Esophagus muscularis mucosa (tissue), 4 donors: Measurements from ENCODE around the gene ABHD8. TPM values are rescaled to one million over a fixed set of nuclear protein-coding genes. Genes with fewer than 3 reads are reported as not detected.

Experiments used
- DNase-seq: peaks from one replicate; pipeline ENCODE4 v3.0.0-alpha.2; 2017; ENCODE audit errors: extremely low spot score
- H3K27ac ChIP-seq, 4 donors: fragments of 200-600 bp; sonication (generic); replicated peaks in 1 of 4; 1 replicate in 3 of 4; 2 replicates in 1 of 4; pipeline ENCODE4 v1.5.1; 2016 to 2019; ENCODE audit warnings: mild to moderate bottlenecking in 1 of 4
- H3K27me3 ChIP-seq, 4 donors: fragments of 200-600 bp; sonication (generic); one replicate each; pipeline versions ENCODE4 v1.5.1 to v1.6.0; 2016 to 2019
- H3K36me3 ChIP-seq, 4 donors: fragments of 200-600 bp; sonication (generic); one replicate each; pipeline ENCODE4 v1.5.1; 2016 to 2019
- H3K4me1 ChIP-seq, 4 donors: fragments of 200-600 bp; sonication (generic); one replicate each; pipeline ENCODE4 v1.5.1; 2016 to 2019
- H3K4me3 ChIP-seq, 4 donors: fragments of 200-600 bp; sonication (generic); 1 replicate in 2 of 4; 2 replicates in 2 of 4; pipeline ENCODE4 v1.5.1; 2016 to 2019; ENCODE audit warnings: mild to moderate bottlenecking in 4 of 4, moderate library complexity in 1 of 4
- H3K9me3 ChIP-seq, 4 donors: fragments of 200-600 bp; sonication (generic); 1 replicate in 3 of 4; 2 replicates in 1 of 4; pipeline ENCODE4 v1.5.1; 2016 to 2019
- EP300 ChIP-seq: sonication (generic); formaldehyde crosslinking; IDR thresholded peaks from one replicate; pipeline ENCODE4 v1.6.1; 2017; ENCODE audit warnings: antibody characterized with exemption
- POLR2A ChIP-seq: fragments of 450-650 bp; IDR thresholded peaks from one replicate; pipeline ENCODE4 v1.6.1; 2017; ENCODE audit warnings: antibody characterized with exemption, moderate library complexity, mild to moderate bottlenecking, low read depth
- POLR2AphosphoS5 ChIP-seq, 2 donors: sonication (generic); formaldehyde crosslinking; IDR thresholded peaks; one replicate each; pipeline ENCODE4 v1.6.1; 2017; ENCODE audit warnings: antibody characterized with exemption in 2 of 2
- WGBS: methylation state at CpG from one replicate; pipeline ENCODE4 v1.1.5; 2018; 5-methylcytosine and 5-hydroxymethylcytosine counted together
- intact Hi-C: fragments of 100-400 bp; cut with DNase I; formaldehyde crosslinking; loops from one replicate; pipeline ENCODE4 v1.15.1; 2023
- total RNA-seq, 4 donors: library from RNA; depleted of rRNA; stranded (reverse); fragments of >200 nt; gene quantifications; one replicate each; pipeline versions ENCODE4 v1.1.0 to v1.2.1, GENCODE V29; 2016
- TF ChIP-seq, protein P1 (sequence below), 3 experiments: fragments of 200-600 bp in 2 of 3; fragments of 450-650 bp in 1 of 3; sonication (generic) in 2 of 3; IDR thresholded peaks; one replicate each; pipeline ENCODE4 v1.5.1; 2017 to 2019; ENCODE audit warnings: antibody characterized with exemption in 3 of 3, mild to moderate bottlenecking in 2 of 3, moderate library complexity in 1 of 3

The ABHD8 gene
- total RNA-seq, 4 donors from 2014 or later = 14.7 to 35.4 (median 28.1) TPM

DNA sequence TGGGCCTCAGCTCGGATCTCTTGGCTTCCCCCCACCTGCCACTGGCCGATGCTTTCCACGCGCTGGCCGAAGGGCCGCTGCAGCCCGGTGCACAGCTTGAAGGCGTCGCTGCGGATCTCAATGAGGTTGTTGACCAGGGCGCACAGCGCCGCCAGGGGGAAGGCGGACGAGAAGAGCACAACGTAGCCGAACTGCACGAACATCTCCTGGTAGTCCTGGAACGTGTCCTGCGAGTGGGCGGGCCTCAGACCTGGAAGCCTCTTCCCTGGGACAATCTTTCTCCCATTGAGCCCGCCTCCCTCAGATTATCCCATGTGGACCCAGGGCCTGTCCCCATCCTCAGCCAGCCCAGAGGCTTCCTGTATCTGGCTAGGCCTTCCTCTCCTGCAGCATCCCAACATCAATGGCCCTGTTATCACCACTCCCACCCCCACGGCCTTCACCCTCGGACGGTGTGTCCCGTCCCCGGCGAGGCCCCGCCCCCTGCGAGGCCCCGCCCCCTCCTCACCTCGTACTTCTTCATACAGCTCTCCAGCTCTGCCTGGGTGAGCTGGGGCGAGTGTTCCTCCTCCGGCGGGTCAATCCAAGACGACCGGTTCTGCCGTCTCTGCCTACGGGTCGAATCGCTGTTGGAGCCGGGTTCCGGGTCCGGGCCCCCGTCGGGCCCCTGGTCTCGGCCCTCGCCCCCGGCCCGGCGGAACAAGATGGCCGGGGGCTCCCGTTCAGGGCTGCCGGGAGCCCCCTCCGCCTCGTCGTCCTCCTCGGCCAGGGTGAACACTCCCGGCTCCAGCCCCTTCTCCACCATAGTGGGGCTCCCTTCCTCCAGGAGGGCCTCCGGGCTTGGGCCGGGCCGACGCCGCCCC lies 24.7 kb upstream of the ABHD8 start:
- TF ChIP-seq, protein P1, sequence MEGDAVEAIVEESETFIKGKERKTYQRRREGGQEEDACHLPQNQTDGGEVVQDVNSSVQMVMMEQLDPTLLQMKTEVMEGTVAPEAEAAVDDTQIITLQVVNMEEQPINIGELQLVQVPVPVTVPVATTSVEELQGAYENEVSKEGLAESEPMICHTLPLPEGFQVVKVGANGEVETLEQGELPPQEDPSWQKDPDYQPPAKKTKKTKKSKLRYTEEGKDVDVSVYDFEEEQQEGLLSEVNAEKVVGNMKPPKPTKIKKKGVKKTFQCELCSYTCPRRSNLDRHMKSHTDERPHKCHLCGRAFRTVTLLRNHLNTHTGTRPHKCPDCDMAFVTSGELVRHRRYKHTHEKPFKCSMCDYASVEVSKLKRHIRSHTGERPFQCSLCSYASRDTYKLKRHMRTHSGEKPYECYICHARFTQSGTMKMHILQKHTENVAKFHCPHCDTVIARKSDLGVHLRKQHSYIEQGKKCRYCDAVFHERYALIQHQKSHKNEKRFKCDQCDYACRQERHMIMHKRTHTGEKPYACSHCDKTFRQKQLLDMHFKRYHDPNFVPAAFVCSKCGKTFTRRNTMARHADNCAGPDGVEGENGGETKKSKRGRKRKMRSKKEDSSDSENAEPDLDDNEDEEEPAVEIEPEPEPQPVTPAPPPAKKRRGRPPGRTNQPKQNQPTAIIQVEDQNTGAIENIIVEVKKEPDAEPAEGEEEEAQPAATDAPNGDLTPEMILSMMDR (IDR thresholded peaks at IDR 0.05) = peak; percentile 32 to 49 (median 35)
- TF ChIP-seq POLR2AphosphoS5 (IDR thresholded peaks at IDR 0.05) (peak in 1 of 2 donors; percentile 7), POLR2A (no peak), EP300 (no peak)
- Histone ChIP-seq H3K4me1 (peaks cover 6 to 69% (median 60%) of the 10 kb centered on the region in 4 donors), H3K9me3 (no peaks in the 10 kb centered on the region), H3K27me3 (peaks cover 0 to 41% (median 2%) of the 10 kb centered on the region in 4 donors), H3K36me3 (peaks cover 0 to 35% (median 18%) of the 10 kb centered on the region in 4 donors), H3K27ac (peak overlapping the region; percentile 41 to 61 (median 48)), H3K4me3 (peak overlapping the region; percentile 42 to 53 (median 52))
- intact Hi-C loops = no loop called here
- no peak for DNase-seq
- 25% methylated on average over 35 of the region's 64 CpGs for WGBS

DNA sequence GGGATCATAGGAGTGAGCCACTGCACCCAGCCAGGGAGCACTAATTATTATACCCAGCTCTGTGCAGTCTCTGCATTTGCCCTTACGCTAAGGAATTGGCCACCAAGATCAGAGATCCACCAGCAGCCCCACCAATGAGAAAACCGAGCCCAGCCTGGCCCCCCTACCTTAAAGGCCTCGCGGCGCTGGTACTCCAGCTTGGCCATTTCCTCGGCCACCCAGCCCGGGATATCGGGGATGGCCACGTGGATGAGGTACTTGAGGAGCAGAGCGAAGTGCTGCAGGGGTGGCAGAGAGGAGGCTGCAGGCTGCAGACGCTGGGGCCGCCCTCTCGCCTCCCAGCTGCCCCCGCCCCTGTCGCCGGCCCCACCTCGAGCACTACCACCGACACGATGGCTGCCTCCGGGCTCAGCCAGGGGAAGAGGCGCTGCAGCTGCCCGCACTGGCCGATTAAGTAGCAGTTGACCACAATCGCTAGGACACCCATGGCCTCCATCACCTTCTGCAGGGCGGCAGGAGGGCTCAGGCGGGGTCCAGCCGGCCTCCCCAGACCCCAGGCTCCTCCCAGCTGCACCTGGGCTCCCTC lies 23.9 kb upstream of the ABHD8 start:
- TF ChIP-seq EP300 (no peak), POLR2A (no peak), POLR2AphosphoS5 (IDR thresholded peaks at IDR 0.05) (no peak)
- TF ChIP-seq, protein P1 (IDR thresholded peaks at IDR 0.05) = no peak
- H3K27ac ChIP-seq = no peak overlapping the region
- DNase-seq = no peak
- peaks cover 0 to 38% (median 19%) of the 10 kb centered on the region in 4 donors for H3K36me3 ChIP-seq
- peaks cover 6 to 68% (median 59%) of the 10 kb centered on the region in 4 donors for H3K4me1 ChIP-seq
- intact Hi-C loops = no loop called here
- H3K4me3 ChIP-seq = no peak overlapping the region
- no peaks in the 10 kb centered on the region for H3K9me3 ChIP-seq
- WGBS = 95% methylated on average over 3 of the region's 27 CpGs
- H3K27me3 ChIP-seq = peaks cover 0 to 34% (median 2%) of the 10 kb centered on the region in 4 donors

DNA sequence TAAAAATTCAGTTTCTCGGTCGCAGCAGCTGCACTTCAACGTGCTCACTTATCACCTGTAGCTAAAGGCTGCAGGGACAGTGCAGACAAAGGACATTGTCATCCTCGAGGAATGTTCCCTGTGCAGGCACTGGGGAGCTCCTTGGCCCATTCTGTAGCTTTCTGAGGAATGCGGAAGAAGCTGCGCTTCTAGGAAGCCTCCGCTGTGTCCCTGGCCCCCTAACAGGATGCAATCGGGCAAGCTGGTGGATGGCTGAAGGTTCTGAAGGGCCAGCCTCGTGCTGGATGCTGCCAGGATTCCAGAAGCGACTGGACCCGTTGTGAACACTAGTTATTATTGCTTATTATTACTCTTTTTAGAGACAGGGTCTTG lies 23.4 kb upstream of the ABHD8 start:
- H3K9me3 ChIP-seq = no peaks in the 10 kb centered on the region
- no peak for DNase-seq
- H3K27ac ChIP-seq = peak overlapping the region in 1 of 4 donors; percentile 36
- no peak for TF ChIP-seq EP300
- no peak for TF ChIP-seq POLR2A
- TF ChIP-seq, protein P1 (IDR thresholded peaks at IDR 0.05) = no peak
- no peak for TF ChIP-seq POLR2AphosphoS5 (IDR thresholded peaks at IDR 0.05)
- H3K4me1 ChIP-seq = peaks cover 6 to 68% (median 59%) of the 10 kb centered on the region in 4 donors
- H3K4me3 ChIP-seq = no peak overlapping the region
- peaks cover 0 to 33% (median 2%) of the 10 kb centered on the region in 4 donors for H3K27me3 ChIP-seq
- intact Hi-C loops = no loop called here
- peaks cover 2 to 44% (median 25%) of the 10 kb centered on the region in 4 donors for H3K36me3 ChIP-seq
- 79% methylated on average over 9 of the region's 11 CpGs for WGBS

DNA sequence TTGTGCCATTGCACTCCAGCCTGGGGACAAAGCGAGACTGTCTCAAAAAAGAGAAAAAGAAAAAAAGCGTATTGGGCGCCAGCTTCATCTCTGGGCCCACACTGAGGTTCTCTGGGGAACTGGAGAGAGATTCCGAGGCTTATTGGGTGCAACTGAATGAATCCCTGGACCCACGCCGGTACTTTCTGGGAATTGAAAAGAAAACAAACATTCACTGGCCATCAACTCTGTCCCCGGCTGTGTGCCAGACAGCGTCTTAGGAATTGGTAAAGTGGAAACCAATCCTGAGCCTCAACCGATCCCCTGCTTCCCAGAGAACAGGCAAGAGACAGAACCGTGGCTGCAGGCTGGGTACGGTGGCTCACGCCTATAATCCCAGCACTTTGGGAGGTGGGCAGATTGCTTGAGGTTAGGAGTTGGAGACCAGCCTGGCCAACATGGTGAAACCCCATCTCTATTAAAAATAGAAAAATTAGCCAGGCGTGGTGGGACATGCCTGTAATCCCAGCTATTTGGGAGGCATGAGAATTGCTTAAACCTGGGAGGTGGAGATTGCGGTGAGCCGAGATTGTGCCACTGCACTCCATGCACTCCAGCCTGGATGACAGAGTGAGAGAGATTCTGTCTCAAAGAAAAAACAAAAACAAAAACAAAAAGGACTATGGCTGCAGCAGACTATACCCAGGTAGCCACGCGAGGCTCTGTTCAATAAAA lies 22.8 kb upstream of the ABHD8 start:
- Histone ChIP-seq H3K27me3 (peaks cover 0 to 29% (median 2%) of the 10 kb centered on the region in 4 donors), H3K9me3 (no peaks in the 10 kb centered on the region), H3K27ac (peak overlapping the region in 1 of 4 donors; percentile 36), H3K4me3 (no peak overlapping the region), H3K4me1 (peaks cover 6 to 68% (median 59%) of the 10 kb centered on the region in 4 donors), H3K36me3 (peaks cover 7 to 47% (median 27%) of the 10 kb centered on the region in 4 donors)
- intact Hi-C loops = no loop called here
- DNase-seq = no peak
- WGBS = 74% methylated on average over 17 of the region's 17 CpGs
- TF ChIP-seq POLR2A (no peak), POLR2AphosphoS5 (IDR thresholded peaks at IDR 0.05) (no peak), EP300 (no peak)
- TF ChIP-seq, protein P1 (IDR thresholded peaks at IDR 0.05) = no peak
